Activated CD4-positive, alpha-beta T cell treated with anti-CD3 and anti-CD28 coated beads for 24 hours (primary cell): Measurements from ENCODE around the gene GAS1.

Experiments used
- DNase-seq, 2 donors: peaks; one replicate each; pipeline ENCODE4 v3.0.0-alpha.2; 2020; ENCODE audit warnings: low read depth in 2 of 2

The GAS1 gene

GRCh38 chr9:86925686-86926085 lies 21.6 kb downstream of the GAS1 start:
- no peak for DNase-seq

GRCh38 chr9:86924206-86924605 lies 23.1 kb downstream of the GAS1 start:
- DNase-seq = no peak

GRCh38 chr9:86921151-86921923 lies 26.0 kb downstream of the GAS1 start:
- DNase-seq = no peak

- no peak for DNase-seq
Observed at GRCh38 chr9:86918556-86918955, 28.8 kb downstream of the GAS1 start.

- DNase-seq = no peak
Observed at GRCh38 chr9:86912210-86912609, 35.1 kb downstream of the GAS1 start.

GRCh38 chr9:86909388-86909787 lies 37.9 kb downstream of the GAS1 start:
- DNase-seq = no peak

GRCh38 chr9:86908261-86908660 lies 39.0 kb downstream of the GAS1 start:
- no peak for DNase-seq

- no peak for DNase-seq
Observed at GRCh38 chr9:86907346-86907745, 40.0 kb downstream of the GAS1 start.

- no peak for DNase-seq
Observed at GRCh38 chr9:86903734-86904085, 43.6 kb downstream of the GAS1 start.

GRCh38 chr9:86902991-86903733 lies 44.1 kb downstream of the GAS1 start:
- DNase-seq = no peak

GRCh38 chr9:86902586-86902985 lies 44.7 kb downstream of the GAS1 start:
- DNase-seq = no peak

- DNase-seq = no peak
Observed at GRCh38 chr9:86902176-86902575, 45.1 kb downstream of the GAS1 start.

GRCh38 chr9:86901511-86901910 lies 45.8 kb downstream of the GAS1 start:
- no peak for DNase-seq
